ENCODE measurements around the gene KRTCAP2.
"Not testable (repeated sequence)": the region's sequence is repeated elsewhere in the genome, so short reads cannot be mapped to it uniquely, and the experiment has no call there.

Gene KRTCAP2

DNA sequence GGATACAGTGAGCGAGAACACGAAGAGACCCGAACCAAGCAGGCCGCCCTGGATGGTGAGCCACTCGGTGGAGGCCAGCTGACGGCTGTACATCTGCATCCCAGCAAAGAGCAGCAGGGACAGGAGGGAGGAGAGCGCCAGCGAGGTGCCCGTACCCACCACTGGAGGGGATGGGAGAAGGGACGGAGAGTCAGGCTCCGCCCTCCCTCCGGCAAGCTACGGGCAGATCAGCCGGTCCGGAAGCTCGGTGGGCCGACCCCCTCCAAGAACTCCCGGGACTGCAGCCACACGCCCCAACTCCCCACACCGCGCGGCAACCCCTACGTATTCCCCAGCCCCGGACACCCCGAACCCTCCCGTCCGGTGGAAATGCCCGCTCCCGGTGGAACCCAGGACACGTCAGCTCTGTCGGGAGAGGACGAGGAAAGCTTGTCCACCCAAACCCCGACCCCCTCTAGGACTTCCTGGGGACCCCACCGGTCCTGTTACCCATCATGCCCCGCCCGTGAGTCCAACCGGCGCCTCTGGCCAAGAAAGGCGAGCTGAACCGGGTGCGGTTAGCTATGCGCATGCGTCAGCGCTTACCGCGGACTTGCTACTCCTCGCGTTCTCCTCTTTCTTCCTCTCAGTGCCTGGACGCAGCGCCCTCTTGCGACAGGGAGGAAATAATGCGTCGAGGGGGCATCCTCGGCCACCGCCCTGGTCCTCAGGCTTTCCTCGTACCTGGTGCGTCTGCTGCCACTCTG, at the start of gene KRTCAP2:
KRTCAP2 (minus strand) TSS at position 573 of the 746 bp plus-strand sequence; CDS start at position 493, 80 bp downstream.
- DNase-seq = peak; percentile 96

DNA sequence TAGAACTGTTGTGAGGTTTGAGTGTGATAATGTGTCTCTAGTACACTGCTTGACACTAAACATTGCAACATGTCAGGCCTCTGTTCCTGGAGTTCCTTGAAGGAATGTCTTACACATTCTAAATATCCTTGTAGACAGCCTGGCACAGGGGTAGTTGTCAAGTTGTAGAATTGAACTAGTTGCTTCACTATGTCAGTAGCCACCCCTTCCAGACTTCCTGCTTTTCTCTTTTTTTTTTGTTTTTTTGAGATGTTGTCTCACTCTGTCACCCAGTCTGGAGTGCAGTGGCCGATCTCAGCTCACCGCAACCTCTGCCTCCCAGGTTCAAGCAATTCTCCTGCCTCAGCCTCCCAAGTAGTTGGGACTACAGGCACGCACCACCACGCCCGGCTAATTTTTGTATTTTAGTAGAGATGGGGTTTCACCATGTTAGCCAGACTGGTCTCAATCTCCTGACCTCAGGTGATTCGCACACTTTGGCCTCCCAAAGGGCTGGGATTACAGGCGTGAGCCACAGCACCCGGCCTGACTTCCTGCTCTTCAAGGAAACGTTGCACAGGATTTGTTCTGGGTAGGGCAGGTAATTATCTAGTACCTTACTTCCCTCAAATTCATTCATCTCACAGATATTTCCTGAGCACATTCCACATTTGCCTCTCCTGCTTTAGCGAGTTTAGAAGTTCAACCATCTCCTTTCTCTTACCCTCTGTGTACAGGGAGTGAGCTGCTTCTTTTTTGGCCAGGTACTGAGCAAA, 47.3 kb upstream of the KRTCAP2 start:
- DNase-seq = not testable (repeated sequence)

DNA sequence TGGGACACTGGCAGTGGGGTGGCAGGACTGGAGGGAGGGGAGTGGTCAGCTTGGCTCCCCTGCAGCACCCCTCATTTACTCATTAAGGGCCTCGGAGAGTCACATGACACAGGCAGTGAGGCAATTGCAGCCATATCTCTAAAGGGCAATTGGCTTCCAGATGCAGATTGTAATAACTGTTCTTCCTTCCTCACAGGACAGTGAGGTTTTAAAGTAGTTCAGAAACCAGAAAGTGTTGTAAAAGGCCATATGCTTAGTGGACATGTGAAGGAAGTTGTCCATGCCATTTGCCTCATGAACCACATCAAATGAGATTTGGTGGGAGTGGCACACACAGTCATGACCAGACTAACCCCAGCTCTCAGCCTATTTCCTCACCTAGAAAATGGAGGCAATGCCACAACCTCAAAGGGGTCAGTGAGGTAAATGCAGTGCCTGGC, 46.5 kb upstream of the KRTCAP2 start:
- no peak for DNase-seq

DNA sequence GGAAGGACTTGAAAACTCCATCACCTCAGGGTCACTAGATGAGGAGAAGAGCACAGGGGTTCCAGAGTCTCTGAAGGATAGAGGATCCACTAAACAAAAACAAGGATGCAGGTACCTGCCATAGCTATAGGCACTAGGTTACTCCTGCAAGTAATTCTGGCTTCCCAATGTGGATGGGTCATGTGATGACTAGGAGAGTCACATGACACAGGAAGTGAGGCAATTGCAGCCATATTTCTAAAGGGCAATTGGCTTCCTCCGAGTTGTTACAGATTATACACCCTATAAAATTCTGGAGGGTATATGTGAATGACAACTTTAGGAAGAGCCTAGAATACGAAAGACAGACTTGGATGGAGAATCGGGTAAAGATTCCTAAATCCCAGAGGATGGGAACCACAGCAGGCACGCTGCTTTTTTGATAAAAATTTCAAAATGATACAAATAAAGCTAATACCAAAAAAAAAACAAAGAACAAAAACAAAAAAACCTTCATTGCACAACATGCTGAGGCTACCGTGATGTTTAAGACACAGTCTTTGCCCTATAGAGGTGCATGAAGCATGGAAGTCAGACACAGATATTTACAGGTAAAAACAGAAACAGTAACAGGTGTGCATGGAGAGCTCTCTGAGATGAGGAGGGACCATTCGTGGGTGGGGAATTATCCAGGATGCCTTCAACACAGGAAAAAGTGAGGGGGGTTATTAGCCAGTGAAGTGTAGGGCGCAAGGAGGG, 45.9 kb upstream of the KRTCAP2 start:
- DNase-seq = peak; percentile 61

DNA sequence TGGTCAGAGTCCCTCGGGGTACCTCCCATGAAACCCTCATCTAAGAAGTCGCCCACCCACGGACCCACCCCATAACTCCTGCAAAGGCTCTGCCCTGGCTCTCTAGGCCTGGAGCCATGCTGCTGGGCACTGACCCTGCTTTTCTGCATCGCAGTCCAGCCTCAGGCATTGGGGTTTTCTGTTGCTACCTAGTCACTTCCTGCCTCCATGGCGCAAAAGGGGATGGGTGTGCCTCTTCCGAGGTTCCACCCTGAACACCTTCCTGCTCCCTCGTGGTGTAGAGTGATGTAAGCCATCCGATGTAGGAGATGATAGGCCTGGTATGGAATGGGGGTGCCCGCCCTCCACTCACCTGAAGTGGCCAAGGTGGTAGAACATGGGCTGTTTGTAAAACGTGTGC, 41.6 kb upstream of the KRTCAP2 start:
- DNase-seq = not testable (repeated sequence)

DNA sequence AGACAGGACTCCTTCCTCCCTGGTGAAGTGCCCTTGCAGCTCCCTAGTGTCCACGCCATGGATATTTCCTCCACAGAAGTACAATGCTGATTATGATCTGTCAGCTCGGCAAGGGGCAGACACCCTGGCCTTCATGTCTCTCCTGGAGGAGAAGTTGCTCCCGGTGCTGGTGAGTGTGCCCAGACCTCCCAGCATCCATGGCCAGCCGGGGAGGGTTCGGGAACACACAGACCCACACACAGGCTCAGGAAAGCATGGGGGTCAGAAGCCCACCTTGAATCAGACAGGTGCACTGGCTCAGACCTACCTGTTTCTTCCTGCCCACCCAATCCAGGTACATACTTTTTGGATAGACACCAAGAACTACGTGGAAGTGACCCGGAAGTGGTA, 38.9 kb upstream of the KRTCAP2 start:
- DNase-seq = not testable (repeated sequence)

DNA sequence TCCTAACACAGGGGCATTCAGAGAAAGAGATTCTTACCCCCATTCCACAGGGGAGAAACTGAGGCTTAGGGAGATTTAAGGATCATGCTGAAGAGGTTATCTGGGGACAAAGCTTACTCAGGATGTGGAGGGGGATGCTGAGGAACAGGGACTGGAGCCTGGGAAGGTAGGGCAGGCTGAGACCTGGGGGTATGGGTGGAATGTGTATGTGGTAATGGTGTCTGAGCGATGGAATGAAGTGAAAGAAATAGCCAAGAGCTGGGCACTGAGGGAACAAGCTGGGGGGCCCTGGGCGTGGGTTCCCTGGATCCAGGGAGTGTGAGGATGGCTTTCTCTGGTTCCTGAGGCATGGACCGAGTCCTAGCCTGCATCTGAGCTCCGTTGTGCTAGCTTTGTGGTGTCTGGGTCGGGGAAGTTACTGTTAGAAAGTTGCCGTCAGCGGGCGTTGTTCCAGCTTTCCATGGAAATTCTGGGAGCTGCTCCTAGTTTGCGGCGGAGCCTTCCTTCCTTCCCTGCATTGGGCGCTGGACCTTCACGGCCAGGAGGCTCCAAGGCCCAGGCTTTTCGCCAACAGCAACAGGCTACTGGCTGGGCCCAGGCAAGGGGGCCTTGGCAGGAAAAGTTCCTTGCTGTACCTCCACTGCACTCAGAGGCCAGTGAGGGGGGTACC, 38.4 kb upstream of the KRTCAP2 start:
- peak; percentile 65 for DNase-seq

DNA sequence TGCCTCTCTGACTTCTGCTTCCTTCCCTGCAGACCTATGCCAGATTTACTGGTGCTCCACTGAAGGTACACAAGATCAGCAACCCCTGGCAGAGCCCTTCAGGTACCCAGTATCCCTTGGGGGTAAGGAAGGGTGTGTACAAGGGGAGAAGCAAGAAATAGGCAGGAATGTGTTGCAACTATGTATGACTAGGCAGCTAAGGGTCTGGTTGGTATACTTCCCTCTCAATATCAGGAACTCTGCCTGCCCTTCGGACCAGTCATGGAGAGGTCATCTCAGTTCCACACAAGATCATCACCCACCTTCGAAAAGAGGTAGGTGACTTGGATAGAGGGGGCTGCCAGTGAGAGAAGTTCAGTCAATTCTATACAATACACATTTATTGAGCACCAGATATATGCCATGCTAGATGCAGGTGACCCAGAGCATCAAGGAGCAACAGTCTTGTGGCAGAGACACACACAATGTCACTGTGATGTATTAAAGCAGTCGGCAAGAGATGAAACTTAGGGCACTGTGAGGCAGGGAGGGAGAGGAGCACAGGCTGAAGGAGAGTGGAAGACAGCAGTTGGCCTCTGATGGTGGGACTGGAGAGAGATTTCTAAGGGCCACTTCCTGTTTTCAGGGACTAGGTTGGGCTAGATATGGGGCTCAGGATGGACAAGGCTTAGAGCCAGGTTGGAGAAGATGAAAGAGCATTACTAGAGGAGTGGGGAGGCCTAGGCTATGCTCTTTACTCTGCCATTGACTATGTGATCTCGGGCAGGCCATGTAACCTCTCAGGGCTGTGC, 37.4 kb upstream of the KRTCAP2 start:
- DNase-seq = no peak

DNA sequence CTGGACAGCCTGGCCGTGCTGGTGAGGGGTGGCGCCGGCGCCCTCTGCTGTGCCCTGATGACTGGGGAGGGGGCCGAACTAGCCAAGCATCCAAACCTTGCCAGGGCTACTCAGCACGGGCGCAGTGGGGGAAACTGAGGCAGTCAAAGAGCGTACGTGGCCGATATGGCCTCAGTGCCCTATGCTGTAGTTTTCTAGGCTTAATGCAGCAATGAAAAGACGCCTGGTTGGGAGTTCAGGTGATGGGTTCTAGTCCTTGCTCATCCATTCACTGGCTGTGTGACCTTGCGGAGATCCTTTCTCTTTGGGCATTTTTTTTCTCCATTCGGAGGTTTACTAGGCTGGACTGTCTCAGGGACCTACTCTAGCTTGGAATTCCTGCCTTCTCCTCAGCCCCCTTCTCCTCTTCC, 36.2 kb upstream of the KRTCAP2 start:
- DNase-seq = no peak

DNA sequence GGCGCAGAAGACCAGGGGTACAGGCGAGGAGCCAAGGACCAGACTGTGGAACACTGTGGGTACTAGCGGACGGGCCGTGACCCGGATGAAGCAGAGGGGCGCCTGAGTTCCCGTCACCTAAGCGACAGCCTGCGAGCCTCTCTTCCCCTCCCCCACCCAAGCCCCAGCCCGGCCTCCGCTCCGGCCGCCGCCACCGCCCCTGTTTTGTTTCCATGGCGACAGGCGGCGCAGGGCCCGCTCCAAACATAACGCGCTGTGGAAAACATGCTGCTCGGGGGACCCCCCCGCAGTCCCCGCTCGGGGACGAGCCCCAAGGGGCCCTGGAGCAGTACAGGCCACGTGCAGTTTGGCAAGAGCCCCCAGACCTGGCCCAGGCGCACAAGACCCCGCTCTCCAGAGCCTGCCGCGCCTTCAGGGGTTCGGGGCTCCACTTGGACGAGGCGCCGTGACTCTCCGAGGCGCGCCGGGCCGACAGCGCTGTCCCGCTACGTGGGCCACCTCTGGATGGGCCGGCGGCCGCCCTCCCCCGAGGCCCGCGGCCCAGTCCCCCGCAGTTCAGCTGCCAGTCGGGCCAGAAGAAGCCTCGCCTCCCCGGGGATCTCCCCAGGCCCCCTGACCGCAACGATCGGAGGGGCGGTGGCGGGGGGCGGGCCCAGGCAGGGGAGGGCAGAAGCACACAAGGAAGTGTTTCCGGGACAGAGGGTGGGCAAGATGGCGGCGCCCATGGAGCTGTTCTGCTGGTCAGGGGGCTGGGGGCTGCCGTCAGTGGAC, 35.6 kb upstream of the KRTCAP2 start, which contains the start of gene MTX1:
MTX1 (plus strand) TSS at position 155 of the 771 bp plus-strand sequence; CDS start at position 265, 110 bp downstream.
- DNase-seq = peak; percentile 83

DNA sequence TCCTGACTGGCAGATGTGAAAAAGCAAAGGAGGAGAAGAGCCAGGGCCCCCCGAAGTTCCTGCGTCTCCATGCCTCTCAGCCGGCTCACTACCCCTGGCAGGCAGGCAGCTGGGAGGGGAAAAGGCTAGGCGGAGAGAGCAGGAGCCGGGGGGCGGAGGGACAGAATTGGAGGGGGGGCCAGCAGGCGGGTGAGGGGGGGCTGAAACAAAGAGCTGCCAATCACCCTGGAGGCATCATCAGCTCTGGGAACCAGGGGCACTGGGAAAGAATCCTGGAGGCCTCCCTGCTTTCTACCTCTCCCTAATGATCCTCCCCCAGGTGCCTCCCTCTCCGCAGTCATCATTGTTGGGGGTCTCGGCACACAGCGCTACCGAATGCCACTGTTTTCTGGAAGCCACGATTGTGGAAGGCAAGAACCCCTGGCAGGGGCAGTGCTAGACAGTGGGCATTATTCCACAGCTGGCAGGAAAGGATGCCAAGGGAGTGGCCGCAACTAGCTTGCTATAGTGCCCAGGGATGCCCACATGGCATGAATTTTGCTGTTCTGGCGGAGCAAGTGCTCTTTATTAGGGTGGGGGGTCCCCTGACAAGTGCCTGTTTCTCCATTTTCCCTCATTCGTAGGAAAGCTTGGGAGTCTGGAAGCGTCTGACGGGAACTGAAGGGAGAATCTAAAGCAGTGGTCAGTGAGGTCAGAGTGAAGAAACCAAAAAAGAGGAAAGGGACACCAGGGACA, 34.9 kb upstream of the KRTCAP2 start, which contains the start of gene THBS3:
THBS3 (minus strand) TSS at position 92 of the 735 bp plus-strand sequence; CDS start at position 71, 21 bp downstream.
- peak; percentile 57 for DNase-seq

DNA sequence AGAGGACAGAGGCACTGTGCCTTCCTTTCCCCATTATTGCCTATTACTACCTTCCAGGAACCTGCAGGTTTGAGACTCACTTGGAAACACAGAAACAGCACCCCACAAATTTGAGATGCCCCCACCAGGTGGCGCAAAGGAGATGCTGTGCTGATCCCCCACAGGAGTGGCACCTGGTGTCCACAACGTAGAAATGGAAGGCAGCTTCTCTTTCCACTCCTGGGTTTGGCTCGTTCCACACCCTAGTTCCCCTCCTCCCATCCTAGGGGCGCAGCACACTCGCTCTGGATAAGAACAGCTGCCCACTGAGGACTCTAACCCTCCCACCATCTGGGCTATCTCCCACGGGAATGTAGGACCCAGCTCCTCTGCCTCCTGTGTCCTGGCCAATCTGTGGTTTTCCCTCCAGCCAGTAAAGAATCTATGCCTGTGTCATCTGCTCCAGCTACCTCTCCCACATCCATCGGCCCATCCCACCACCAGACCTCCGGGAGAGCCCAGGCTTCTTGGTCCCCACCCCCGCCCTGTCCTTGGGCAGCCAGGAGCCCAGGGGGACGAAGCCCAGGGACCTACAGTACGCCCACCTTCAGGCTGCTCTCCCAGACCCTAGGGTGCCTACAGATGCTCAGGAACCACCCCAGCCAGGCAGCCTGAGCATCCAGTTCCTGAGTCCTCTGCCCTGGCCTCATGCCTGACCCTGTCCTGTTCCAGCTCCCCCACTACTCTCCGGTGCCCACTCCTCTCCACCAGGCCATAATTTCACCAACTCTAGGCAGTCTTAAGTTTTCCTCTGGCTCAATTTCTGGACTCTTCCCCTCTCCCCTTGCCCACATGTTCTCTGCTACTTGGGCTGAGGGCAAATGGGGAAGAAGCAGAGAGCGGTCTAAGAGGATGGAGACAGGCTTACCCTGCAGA, 34.0 kb upstream of the KRTCAP2 start:
- DNase-seq = peak; percentile 80

DNA sequence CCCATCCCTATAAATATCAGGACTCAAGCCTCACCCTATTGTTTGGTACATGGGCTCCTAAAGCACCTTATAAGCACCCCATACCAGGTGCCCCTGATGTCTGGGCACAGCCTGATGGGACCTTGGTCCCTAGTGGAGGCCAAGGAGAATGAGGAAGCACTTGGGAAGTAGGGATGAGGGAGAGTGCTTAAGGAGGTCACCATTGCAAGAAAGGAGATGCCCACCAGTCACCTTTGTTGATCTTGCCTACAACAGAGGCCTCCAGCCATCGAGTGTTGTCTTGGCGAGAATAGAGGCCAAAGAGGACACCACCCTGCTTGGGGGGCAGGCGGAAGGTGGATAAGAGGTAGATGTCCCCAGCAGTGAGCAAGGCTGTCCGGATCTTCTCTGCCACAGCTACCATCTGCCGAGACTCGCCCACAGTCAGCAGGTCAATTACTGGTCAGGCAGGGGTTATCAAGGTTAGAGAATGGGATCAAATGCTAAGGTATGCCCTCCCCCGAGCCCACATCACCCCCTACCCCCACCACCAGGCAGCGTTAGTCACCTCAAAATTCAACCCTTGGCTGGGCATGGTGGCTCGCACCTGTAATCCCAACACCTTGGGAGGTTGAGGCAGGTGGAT, 33.0 kb upstream of the KRTCAP2 start:
- DNase-seq = no peak

DNA sequence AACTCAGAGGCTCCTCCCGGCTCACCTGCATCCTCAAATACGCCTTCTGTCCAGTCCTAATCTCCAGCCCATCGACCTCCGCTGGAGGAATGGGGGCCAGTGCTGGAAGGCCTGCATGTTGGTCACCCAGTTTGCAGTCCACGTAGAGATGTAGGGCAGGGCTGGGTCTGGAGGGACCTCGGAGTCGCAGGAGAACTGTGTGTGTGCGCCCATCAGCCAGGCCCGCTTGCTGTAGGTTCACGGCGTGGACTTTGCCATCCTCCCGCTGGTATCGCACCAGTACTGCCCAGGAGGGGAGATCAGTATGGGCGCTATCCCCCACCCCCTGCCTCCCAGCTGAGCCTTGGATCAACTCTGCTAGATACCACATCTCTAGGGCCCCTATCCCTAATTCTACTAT, 31.9 kb upstream of the KRTCAP2 start:
- no peak for DNase-seq

DNA sequence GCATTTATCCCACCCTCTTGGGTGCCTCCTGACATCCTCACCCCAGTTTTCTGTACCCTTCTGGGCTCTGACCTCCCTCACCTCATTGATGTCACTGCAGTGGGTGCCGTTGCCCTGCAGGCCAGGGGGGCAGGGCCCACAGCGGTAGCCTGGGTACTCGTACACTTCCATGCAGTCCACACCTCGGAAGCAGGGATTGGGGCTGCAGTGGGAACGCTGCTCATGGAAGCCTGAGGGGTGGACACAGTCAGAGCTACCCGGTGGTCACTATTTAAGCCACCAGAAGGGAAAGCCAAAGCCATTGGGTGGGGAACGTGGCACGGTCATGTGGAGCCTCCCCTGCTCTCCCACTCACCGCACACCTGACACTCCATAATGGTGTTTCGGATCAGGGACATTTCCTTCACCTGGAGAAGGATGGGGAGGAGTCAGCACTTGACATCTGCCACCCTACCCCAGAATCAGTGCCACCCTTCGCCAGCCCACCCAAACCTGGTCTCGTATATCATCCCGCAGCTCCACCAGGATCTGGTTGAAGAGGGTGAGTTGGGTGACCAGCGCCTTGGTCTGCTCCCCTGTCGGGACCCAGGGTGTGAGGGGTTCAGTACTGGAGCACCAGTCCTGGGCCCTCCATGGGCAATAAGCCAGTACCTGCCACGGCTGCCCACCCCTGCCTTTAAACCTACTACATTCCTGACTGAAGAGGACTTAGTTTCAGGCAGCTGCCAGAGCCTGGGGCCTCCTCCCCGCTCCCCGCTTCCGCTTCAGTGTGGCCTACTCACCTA, 29.8 kb upstream of the KRTCAP2 start:
- DNase-seq = no peak

DNA sequence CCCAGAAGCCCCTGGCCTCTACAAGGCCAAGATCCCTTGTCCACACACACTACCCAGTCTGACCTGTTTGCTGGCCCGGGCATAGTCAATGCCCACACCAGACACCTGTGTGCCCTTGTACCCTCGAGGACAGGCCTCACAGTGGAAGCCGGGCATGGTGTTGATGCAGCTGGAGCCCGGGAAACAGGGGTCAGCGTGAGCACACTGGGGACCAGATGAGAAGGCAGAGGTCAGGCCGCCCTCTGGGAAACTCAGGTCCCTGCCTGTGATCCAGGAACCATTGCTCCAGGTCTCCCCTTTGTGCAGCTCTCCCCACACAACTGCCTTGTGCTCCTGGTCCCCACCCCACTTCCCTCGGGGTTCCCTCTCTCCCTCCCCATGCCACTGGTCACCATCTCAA, 29.1 kb upstream of the KRTCAP2 start:
- DNase-seq = no peak

DNA sequence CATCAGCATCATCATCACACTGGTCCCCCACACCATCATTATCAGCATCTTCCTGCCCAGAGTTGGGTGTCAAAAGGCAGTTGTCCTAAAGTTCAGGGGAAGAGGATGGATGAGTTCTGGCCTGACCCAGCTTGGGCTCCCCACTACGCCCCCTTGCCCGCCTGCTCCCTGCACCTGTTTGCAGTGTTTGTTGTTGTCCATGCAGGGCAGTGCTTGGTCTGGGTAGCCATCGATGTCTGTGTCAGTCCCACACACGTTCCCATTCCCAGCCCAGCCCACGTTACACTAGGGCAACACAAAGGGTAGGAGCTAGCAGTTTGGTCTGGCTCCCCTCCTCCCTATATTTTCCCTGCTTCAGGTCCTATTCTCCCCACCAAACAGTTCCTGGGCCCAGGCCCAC, 27.8 kb upstream of the KRTCAP2 start:
- no peak for DNase-seq

DNA sequence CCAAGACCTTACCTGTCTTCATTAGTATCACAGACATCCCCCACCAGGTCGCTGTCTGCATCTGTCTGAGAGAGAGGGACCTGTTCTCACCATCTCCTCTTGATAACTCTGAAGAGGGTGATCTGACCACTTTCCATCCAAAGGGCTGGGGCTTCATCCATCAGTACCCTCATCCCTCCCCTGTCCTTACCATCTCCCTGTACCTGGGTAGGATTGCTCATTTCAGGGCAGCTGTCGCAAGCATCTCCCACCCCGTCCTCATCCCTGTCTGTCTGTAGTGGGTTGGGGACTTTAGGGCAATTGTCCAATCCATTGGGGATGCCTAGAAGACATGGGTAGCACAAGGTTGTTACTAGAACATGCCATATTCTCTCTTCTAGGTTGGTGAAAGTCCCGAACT, 26.7 kb upstream of the KRTCAP2 start:
- no peak for DNase-seq

Data from fibroblast of upper back skin (primary cell).